ENCODE data around the gene MBD3L1.

MBD3L1 gene

GRCh38 chr19:8832132-8833021 is at the start of gene MBD3L1, which contains the start of gene ZNF558:
Gene MBD3L1 (plus strand): TSS chr19:8832377. CDS start chr19:8842679, 10,302 bp downstream.
Gene ZNF558 (minus strand): TSS chr19:8832304. CDS start chr19:8822659, 9,645 bp downstream.
- peak; percentile 98 to 99 (median 99) for DNase-seq (ENCODE audit: low read depth in 3 of 3)

- no peak for DNase-seq (ENCODE audit: low read depth in 3 of 3)
Observed at GRCh38 chr19:8794823-8795222, 37.4 kb upstream of the MBD3L1 start.

- DNase-seq (ENCODE audit: low read depth in 3 of 3), result no peak
Observed at GRCh38 chr19:8806661-8807060, 25.5 kb upstream of the MBD3L1 start.

- no peak for DNase-seq (ENCODE audit: low read depth in 3 of 3)
Observed at GRCh38 chr19:8811315-8812172, 20.6 kb upstream of the MBD3L1 start.

- no peak for DNase-seq (ENCODE audit: low read depth in 3 of 3)
Observed at GRCh38 chr19:8814176-8814575, 18.0 kb upstream of the MBD3L1 start.

- DNase-seq (ENCODE audit: low read depth in 3 of 3), result no peak
Observed at GRCh38 chr19:8815780-8816179, 16.4 kb upstream of the MBD3L1 start.

- no peak for DNase-seq (ENCODE audit: low read depth in 3 of 3)
Observed at GRCh38 chr19:8820234-8820633, 11.9 kb upstream of the MBD3L1 start.

- no peak for DNase-seq (ENCODE audit: low read depth in 3 of 3)
Observed at GRCh38 chr19:8821748-8822241, 10.4 kb upstream of the MBD3L1 start.

- no peak for DNase-seq (ENCODE audit: low read depth in 3 of 3)
Observed at GRCh38 chr19:8826371-8826770, 5.8 kb upstream of the MBD3L1 start.

GRCh38 chr19:8827277-8827676 is 4.9 kb upstream of the MBD3L1 start:
- no peak for DNase-seq (ENCODE audit: low read depth in 3 of 3)

- no peak for DNase-seq (ENCODE audit: low read depth in 3 of 3)
Observed at GRCh38 chr19:8831373-8831772, 804 bp upstream of the MBD3L1 start.

- DNase-seq (ENCODE audit: low read depth in 3 of 3), result no peak
Observed at GRCh38 chr19:8831832-8832131, 395 bp upstream of the MBD3L1 start.

- DNase-seq (ENCODE audit: low read depth in 3 of 3), result no peak
Observed at GRCh38 chr19:8835446-8835845, 3.3 kb downstream of the MBD3L1 start.

GRCh38 chr19:8835877-8836276 is 3.7 kb downstream of the MBD3L1 start:
- DNase-seq (ENCODE audit: low read depth in 3 of 3), result no peak

- DNase-seq (ENCODE audit: low read depth in 3 of 3), result no peak
Observed at GRCh38 chr19:8840708-8841107, 8.5 kb downstream of the MBD3L1 start.

- DNase-seq (ENCODE audit: low read depth in 3 of 3), result no peak
Observed at GRCh38 chr19:8846819-8847218, 14.6 kb downstream of the MBD3L1 start.

- no peak for DNase-seq (ENCODE audit: low read depth in 3 of 3)
Observed at GRCh38 chr19:8849232-8849631, 17.1 kb downstream of the MBD3L1 start.

GRCh38 chr19:8850488-8850887 is 18.3 kb downstream of the MBD3L1 start:
- no peak for DNase-seq (ENCODE audit: low read depth in 3 of 3)

- no peak for DNase-seq (ENCODE audit: low read depth in 3 of 3)
Observed at GRCh38 chr19:8858260-8858659, 26.1 kb downstream of the MBD3L1 start.

GRCh38 chr19:8866344-8866743 is 34.2 kb downstream of the MBD3L1 start:
- no peak for DNase-seq (ENCODE audit: low read depth in 3 of 3)

- DNase-seq (ENCODE audit: low read depth in 3 of 3), result no peak
Observed at GRCh38 chr19:8877854-8878705, 45.9 kb downstream of the MBD3L1 start.
